KMS-11 (cell line): ENCODE results near the gene TMEM203.

Experiments
- H2AFZ ChIP-seq: fragments of 200-600 bp; sonication (generic); 2 replicates; pipeline ENCODE4 v1.6.1; 2016; ENCODE audit warnings: antibody characterized with exemption, mixed run types, low read depth
- H3K27ac ChIP-seq: fragments of 200-600 bp; sonication (generic); 2 replicates; pipeline ENCODE4 v1.6.1; 2016; ENCODE audit warnings: mild to moderate bottlenecking, mixed run types
- H3K27me3 ChIP-seq: fragments of 200-600 bp; sonication (generic); 2 replicates; pipeline ENCODE4 v1.6.1; 2017; ENCODE audit warnings: mild to moderate bottlenecking, low read depth, mixed run types, moderate library complexity; ENCODE audit not compliant: insufficient read depth
- H3K36me3 ChIP-seq: fragments of 200-600 bp; sonication (generic); 2 replicates; pipeline ENCODE4 v1.6.1; 2017; ENCODE audit warnings: mild to moderate bottlenecking, mixed run types; ENCODE audit not compliant: insufficient read depth
- H3K4me1 ChIP-seq: fragments of 200-600 bp; sonication (generic); 2 replicates; pipeline ENCODE4 v1.6.1; 2016; ENCODE audit warnings: mild to moderate bottlenecking, low read depth, mixed run types; ENCODE audit not compliant: poor library complexity, severe bottlenecking
- H3K4me2 ChIP-seq: fragments of 200-600 bp; sonication (generic); 2 replicates; pipeline ENCODE4 v1.7.0; 2016; ENCODE audit warnings: mild to moderate bottlenecking, mixed run types
- H3K4me3 ChIP-seq: fragments of 200-600 bp; sonication (generic); IDR thresholded peaks from 2 replicates; pipeline ENCODE4 v1.6.1; 2017; ENCODE audit warnings: low read depth, low read length, mixed read lengths; ENCODE audit not compliant: insufficient read depth
- H3K79me2 ChIP-seq: fragments of 200-600 bp; sonication (generic); 2 replicates; pipeline ENCODE4 v1.6.1; 2016; ENCODE audit warnings: low read depth, mixed run types; ENCODE audit not compliant: insufficient read depth
- H3K9ac ChIP-seq: fragments of 200-600 bp; sonication (generic); 2 replicates; pipeline ENCODE4 v1.6.1; 2016; ENCODE audit warnings: mild to moderate bottlenecking, mixed run types
- H4K20me1 ChIP-seq: fragments of 200-600 bp; sonication (generic); 2 replicates; pipeline ENCODE4 v1.6.1; 2016; ENCODE audit warnings: mild to moderate bottlenecking, mixed run types; ENCODE audit not compliant: insufficient read depth
- TF ChIP-seq, protein P1 (sequence below): fragments of 200-600 bp; sonication (generic); conservative IDR thresholded peaks from 2 replicates; pipeline ENCODE4 v1.6.1; 2017; ENCODE audit warnings: low read depth, mild to moderate bottlenecking, antibody characterized with exemption, low read length, moderate library complexity, mixed read lengths

Gene TMEM203

GRCh38 chr9:137231372-137232039 is 26.1 kb upstream of the TMEM203 start:
- H3K36me3 ChIP-seq, result no peaks in the 10 kb centered on the region
- TF ChIP-seq, protein P1, sequence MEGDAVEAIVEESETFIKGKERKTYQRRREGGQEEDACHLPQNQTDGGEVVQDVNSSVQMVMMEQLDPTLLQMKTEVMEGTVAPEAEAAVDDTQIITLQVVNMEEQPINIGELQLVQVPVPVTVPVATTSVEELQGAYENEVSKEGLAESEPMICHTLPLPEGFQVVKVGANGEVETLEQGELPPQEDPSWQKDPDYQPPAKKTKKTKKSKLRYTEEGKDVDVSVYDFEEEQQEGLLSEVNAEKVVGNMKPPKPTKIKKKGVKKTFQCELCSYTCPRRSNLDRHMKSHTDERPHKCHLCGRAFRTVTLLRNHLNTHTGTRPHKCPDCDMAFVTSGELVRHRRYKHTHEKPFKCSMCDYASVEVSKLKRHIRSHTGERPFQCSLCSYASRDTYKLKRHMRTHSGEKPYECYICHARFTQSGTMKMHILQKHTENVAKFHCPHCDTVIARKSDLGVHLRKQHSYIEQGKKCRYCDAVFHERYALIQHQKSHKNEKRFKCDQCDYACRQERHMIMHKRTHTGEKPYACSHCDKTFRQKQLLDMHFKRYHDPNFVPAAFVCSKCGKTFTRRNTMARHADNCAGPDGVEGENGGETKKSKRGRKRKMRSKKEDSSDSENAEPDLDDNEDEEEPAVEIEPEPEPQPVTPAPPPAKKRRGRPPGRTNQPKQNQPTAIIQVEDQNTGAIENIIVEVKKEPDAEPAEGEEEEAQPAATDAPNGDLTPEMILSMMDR, result no peak
- H2AFZ ChIP-seq, result no peak overlapping the region
- H3K4me2 ChIP-seq, result no peak overlapping the region
- no peak overlapping the region for H3K4me3 ChIP-seq
- H3K9ac ChIP-seq, result no peak overlapping the region
- peaks cover 59% of the 10 kb centered on the region for H3K27me3 ChIP-seq
- no peak overlapping the region for H3K27ac ChIP-seq
- peaks cover 4% of the 10 kb centered on the region for H3K4me1 ChIP-seq
- H3K79me2 ChIP-seq, result no peaks in the 10 kb centered on the region
- H4K20me1 ChIP-seq, result no peaks in the 10 kb centered on the region

GRCh38 chr9:137230705-137231371 is 25.4 kb upstream of the TMEM203 start, which contains the start of gene SLC34A3:
Gene SLC34A3, plus strand, starts transcription at chr9:137230901. Its CDS starts 802 bp downstream, at chr9:137231703.
- H3K4me2 ChIP-seq, result no peak within 1 kb of the TSS
- H3K27ac ChIP-seq, result no peak within 1 kb of the TSS
- H3K4me1 ChIP-seq, result no peaks in the 10 kb centered on the region

DNA sequence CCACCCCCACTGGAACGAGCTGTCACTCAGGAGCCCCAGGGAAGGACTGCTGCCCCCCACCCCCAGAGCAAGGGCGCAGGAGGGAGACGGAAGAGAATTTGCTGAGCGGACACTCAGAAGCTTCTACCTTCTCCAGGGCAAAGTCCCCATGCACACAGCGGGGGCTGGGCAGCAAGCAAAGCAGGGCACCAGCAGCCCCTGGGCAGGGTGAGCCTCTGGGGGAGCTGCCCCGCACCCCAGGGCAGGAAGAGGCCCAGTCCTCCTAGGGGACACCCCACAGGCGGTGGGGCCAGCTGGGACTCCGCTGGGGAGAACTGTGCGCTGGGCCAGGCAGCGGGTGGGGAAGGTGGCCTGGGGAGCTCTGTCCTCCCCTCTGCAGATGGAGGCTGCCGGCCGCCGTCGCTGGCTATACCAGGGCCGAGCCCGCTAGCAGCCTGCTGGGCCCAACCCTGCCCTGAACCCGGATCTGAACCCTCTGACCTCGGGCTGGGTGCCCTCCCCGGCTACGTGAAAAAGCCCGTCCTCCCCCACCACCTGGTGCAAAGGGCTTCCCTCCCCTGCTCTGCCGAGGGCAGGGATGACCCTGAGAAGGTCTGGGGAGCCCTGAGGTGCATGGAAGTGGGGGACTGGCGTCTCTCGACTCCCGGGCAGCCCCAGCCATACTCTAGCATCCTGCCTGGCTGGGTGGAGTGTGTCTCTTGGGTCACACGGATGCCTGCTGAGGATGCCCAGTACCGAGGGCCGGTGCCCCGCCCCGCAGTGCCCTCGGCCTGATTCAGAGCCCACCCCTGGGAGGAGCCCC is 24.7 kb upstream of the TMEM203 start:
- H3K4me1 ChIP-seq, result no peaks in the 10 kb centered on the region
- H3K4me2 ChIP-seq, result no peak overlapping the region
- H2AFZ ChIP-seq, result no peak overlapping the region
- peaks cover 53% of the 10 kb centered on the region for H3K27me3 ChIP-seq
- no peaks in the 10 kb centered on the region for H4K20me1 ChIP-seq
- no peak overlapping the region for H3K9ac ChIP-seq
- H3K36me3 ChIP-seq, result no peaks in the 10 kb centered on the region
- H3K4me3 ChIP-seq, result no peak overlapping the region
- no peak overlapping the region for H3K27ac ChIP-seq
- H3K79me2 ChIP-seq, result no peaks in the 10 kb centered on the region
- TF ChIP-seq, protein P1, result no peak

More at GRCh38 chr9:137230705-137231371, 25.4 kb upstream of the TMEM203 start, which contains the start of gene SLC34A3:
- H3K79me2 ChIP-seq, result no peaks in the 10 kb centered on the region
- no peak within 1 kb of the TSS for H2AFZ ChIP-seq
- no peaks in the 10 kb centered on the region for H3K36me3 ChIP-seq
- no peak within 1 kb of the TSS for H3K4me3 ChIP-seq
- TF ChIP-seq, protein P1, result no peak
- H3K9ac ChIP-seq, result no peak within 1 kb of the TSS
- no peaks in the 10 kb centered on the region for H4K20me1 ChIP-seq
- H3K27me3 ChIP-seq, result peaks cover 60% of the 10 kb centered on the region

DNA sequence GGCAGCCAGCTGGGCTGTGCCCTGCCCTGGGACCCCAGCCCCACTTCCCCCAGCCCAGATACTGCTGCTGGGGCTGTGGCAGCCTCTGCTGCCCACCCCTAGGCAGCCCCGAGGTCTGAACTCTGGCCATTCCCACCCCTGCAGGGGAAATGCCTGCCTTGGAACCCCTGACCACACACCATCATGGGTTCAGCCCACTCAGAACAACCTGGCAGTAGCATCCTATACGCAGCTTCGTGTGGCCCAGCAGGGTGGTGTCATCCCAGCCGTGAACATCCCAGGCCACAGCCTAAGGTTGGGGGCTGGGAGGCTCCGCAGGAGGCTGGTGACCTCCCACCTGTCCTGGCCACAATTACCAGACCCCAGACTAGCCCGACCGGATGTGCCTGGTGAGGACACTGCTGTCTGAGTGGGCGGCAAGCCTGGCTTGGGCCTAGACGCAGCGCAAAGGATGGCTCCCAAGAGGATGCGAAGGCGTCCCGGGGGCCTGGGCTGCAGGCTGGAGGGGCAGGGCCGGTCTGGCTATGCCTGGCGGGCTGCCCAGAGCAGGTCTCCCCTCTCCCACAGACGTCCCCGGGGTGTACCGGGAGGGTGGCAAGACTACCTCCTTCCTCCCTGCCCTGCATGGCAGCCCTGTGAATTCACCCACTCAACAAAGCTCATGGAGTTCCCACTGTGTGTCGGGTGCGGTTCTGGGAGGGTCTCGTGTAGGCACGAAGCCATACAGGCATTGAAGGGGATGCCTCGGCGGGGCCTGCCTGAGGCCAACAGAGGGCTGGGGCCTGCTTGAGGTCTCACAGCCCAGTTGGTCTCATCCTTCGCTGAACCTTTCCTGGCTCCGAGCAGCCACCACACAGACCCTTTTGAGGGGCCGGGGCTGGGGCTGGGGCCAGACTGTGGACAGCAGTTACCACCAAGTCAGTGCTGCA is 23.8 kb upstream of the TMEM203 start:
- H3K4me2 ChIP-seq, result no peak overlapping the region
- TF ChIP-seq, protein P1, result no peak

More for the DNA sequence above, 23.8 kb upstream of the TMEM203 start:
- Histone ChIP-seq H3K79me2 (no peaks in the 10 kb centered on the region), H3K36me3 (no peaks in the 10 kb centered on the region), H3K4me1 (peaks cover under 1% of the 10 kb centered on the region), H3K27ac (no peak overlapping the region), H2AFZ (no peak overlapping the region), H3K9ac (no peak overlapping the region), H3K27me3 (peaks cover 44% of the 10 kb centered on the region), H4K20me1 (no peaks in the 10 kb centered on the region), H3K4me3 (no peak overlapping the region)
